GM04503 (cell line): ENCODE measurements around the gene DPYSL4.

Source experiments
- DNase-seq: peaks from one replicate; pipeline ENCODE4 v3.0.0-alpha.2; 2012; ENCODE audit warnings: low read depth

Gene DPYSL4

DNA sequence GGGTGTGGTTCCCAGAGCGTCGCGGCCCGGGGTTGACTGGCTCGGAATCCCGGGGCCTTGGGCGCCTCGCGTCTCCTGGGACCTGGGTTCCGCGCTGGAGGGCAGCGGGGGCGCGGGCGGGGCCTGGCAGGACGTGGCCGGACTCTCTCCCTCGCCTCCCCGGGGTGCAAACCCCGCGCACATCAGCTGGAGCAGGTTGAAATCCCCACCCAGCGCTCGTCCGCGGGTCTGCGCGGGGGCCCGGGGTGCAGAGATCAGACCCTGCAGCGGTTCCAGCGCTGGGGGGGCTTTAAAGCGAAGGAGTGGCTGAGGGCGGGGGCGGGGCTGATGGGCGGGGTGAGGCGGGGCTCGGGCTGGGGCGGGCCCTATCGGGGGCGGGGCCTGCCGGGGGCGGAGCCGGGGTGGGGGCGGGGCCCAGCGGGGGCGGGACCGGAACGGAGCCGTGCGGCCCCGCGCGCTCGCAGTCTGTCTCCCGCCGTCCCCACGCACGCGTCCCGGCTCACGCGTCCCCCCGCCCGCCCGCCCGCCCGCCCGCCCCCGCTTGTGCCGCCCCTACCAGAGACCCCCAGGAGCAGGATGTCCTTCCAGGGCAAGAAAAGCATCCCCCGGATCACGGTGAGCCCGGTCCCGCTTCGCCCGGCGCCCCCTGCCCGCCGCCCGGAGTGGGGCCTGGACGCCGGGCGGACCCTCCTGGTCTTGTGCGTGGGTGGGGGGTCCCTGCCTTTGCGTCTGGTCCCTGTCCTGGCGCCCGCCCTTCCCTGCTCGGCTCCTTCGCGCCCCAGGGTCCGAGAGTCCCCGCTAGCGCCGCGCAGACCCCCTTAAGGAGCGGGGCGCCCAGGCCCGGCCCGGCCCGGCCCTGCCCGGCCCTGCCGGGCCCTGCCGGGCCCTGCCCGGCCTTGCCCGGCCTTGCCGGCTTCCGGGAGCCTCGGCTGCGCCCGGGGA, at the start of gene DPYSL4:
TSS of gene DPYSL4 (plus strand) at position 461 of the 942 bp plus-strand sequence. CDS start at position 577, 116 bp downstream.
- no peak for DNase-seq

DNA sequence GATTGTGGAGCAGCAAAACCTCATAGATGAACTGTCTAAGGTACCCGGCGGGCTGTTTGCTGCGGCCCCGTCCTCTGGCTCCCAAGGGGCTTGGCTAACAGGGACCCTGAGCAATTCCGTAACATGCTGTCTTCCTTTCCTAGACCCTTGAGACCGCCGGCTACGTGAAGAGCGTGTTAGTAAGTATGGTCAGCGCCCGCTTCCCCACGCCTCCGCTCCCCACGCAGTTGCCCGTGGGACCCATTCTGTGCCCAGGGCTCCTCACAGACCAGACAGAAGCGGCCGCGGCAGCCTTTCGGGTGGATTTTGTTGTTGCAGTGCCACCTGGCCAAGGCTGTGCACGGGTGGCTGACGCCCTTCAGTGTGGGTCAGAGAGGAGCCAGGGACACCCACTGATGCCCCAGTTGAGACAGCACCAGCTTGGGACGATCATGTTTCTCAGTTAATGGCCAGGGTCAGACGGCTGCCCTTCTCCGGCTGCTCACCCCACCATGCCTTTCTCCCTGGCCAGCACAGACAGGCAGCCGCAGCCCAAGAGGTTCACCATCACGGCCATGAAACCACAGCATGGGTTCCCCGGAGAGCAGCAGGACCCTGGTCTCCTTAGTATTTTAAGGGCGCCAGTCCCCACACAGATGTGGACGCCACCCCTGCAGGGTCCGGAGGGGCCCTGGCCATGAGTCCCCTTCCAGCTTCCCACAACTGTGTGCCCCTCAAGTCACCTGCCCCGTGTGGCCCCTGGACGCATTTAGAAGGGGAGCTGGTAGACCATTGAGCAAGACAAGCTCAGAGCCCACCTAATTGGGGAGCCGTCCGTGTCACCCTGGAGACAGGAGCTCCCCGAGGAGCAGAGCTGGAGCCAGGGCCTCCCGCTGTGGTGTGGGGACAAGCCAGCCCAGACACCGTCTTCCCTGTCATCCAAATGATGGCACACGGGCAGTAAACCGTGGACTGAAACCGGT, 49.4 kb upstream of the DPYSL4 start:
- DNase-seq, result no peak

DNA sequence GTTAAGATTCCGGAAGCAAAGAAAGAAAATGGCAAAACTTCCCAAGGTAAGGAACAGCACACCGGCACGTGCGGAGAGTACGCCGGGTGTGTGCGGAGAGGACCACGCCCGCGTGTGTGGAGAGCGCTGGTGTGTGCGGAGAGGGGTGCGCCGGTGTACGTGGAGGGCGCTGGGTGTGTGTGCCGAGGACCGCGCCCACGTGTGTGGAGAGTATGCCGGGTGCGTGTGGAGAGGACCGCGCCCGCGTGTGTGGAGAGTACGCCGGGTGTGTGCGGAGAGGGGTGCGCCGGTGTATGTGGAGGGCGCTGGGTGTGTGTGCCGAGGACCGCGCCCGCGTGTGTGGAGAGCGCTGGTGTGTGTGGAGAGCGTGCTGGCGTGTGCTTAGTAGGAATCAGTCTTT, 48.6 kb upstream of the DPYSL4 start:
- no peak for DNase-seq

DNA sequence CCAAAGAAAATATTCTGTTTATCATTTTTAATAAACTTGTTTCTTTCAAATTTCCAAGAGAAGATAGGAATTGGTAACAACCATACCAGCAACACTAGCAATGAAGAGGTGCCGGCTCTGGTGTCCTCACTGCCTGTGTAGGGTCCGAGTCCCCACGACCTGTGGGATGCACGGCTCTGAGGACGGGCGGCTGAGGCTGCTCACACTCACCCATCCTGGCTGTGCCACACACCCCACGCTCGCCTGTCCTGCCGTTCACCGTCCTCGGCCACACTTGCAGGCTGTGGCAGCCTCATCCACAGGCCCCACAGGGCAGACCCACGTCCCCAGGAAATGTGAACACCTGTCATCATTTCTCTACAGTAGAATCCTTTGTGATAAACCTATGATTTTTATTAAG, 48.2 kb upstream of the DPYSL4 start:
- DNase-seq, result no peak

DNA sequence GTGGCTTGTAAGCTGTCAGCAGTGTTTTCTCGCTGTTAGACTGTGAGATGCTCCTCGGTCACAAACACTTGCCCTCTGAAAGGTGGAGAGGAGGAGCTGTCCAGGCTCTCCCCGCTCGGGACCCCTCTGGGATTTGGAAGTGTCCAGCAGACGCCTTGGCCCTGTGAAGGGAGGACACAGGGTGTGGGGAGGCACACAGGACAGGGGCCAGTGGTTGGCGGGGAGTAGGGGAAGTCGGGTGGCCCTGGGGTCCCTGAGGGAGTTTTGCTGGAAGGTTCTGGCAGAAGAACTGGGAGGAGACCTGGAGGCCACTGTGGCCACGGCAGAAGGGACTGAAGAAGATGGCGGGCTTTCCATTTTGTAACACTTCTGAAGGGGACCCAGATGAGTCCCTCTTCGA, 47.2 kb upstream of the DPYSL4 start:
- DNase-seq, result no peak

DNA sequence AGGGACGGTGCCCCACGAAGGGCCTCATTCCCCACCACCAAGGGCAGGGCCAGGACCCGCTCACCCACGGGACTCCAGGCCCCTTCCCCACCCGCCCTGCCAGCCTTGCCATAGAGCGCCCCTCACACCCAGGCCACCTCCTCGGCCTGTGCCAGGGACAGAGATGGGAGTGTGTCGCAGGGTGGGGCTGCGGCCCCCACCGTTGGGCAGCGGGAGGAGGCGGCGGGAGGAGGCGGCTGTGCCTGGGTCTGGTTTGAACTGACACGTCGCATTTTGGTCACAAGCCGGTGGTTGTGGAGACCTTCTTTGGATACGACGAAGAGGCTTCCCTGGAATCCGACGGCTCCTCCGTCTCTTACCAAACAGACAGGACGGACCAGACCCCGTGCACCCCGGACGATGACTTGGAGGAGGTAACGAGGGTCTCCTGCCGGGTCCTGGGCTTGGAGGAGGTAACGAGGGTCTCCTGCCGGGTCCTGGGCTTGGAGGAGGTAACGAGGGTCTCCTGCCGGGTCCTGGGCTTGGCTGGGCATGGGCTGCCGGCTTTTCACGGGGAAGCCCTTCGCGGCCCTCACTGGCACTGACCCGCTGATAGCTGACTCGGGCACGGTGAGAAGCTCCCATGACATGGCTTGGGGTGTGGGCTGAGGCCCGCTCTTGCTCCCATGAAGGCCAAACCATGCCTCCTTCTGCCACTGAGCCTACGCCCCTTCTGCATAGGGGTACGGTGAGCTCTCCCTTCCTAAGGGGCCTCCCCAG, 46.4 kb upstream of the DPYSL4 start:
- DNase-seq, result no peak

DNA sequence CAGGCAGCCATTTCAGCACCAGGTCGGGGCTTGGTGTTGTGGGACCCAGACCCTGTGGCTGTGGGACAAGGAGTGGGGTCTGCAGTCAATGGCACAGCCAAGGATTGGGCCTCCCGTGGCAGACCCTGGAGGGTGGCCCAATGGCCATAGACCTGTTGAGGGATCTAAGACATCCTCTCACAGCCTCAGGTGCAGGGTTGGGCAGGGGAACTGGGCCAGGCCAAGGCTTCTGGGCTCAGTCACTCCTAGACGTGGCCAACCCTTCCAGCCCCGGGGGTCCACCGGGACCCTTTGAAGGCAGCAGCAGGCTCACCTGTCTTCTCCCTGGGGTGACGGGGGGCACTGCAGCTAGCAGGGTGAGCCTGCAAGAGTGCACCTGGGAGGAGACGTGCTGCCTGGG, 45.7 kb upstream of the DPYSL4 start:
- DNase-seq, result no peak

DNA sequence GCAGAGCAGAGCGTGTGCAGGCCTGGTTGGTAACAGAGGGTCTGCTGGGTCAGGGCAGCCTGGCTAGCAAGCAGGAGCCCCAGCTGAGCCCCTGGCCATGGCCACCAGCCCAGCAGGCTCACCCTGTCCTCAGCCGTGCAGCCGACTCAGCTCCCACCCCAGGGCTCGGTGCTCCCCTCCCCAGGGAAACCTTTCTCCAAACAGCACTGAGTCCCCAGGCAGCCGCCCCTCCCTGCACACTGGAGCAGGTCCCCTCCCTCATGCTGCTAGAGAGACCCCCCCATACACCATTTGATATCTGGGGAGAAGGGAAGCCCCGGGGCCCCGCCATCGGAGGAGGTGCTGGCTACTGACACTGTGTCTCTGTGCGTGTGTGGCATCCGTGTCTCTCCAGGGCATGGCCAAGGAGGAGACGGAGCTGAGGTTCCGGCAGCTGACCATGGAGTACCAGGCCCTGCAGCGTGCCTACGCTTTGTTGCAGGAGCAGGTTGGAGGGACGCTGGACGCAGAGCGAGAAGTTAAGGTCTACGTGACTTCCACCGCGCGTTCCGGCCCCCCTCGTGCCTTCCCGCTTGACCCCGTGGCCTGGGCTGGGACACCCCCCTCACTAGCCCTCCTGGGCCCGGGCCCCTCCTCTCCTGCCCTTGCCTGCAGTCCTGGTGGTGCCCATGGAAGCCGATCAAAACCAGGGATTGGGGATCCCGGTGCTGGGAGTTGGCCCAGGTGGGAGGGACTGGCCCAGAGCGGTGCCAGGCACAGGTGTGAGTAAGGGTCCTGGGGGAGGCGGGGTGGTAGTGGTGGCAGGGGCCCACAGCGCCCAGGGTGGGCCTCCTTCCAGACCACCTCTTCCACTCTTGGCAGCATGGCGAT, 45.0 kb upstream of the DPYSL4 start:
- DNase-seq, result no peak

DNA sequence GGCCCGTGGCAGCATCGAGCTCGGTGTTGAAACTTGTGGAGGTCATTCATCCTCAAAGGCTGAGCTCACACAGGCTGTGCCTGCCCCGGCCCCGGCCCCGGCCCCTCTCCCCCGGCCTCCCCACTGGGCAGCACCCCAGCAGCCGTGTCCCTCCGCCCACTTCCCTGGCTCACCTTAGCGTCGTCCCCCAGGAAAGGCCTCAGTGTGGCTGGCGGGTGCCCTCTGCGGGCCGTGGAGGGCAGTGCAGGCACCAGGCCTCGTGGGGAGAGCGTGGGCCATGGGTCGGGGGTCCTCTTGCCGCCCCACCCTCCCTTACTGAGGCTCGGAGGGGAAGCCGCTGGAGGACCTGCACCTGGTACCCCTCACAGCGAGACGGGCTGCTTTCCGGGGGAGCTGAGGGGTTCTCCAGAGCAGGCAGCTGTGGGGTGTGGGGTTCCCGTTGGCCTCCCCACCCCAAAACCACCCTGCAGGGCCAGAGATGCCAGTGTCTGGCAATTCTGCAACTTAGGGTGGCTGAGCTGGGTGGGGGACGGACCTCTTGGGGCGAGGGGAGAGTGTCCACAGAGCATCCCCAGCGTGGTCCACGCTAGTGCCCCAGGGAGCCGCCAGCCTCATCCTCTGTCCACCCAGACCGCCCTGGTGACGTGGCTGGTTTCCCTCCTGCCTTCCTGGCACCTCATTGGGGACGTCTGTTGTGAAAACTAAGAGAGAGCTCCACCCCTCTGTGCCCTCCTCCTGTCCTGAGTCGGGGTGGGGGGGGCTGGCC, 44.2 kb upstream of the DPYSL4 start:
- no peak for DNase-seq

DNA sequence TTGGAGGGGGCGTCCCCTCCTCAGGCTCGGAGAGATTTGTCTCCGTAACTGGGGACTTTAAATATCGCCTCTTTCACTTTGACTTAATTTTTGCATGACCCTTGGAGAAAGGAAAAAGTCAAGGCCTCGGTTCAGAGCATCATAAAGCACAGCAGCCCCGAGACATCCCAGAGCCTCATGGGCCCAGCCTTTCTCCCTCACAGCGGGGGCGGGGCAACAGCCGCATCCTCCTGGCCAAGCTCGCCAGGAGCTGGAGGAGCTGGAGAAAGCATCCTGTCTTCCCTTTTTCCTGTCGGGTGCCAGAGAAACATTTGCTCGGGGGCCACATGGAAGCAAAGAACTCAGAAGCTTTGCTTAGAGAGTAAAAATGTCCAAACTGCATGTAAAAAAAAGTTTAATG, 43.6 kb upstream of the DPYSL4 start:
- DNase-seq, result no peak

DNA sequence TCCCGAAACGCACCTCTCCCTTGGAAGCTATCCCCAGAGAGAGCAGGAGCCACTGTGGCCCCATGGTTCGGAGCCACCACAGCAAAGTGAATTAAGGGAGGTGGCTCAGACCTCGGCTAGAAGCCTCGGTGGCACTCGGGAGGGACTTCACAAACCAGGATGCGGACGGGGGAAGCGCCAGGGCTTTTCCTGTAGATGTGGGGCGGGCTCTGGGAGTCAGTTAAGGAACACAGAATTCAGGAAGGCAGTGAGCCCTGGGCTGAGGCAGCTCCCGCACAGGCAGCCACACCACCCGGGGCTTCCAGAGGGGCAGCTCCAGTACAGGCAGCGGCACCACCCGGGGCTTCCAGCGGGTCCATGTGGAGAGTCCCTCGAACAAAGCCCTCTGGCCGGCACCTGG, 42.7 kb upstream of the DPYSL4 start:
- DNase-seq, result no peak

DNA sequence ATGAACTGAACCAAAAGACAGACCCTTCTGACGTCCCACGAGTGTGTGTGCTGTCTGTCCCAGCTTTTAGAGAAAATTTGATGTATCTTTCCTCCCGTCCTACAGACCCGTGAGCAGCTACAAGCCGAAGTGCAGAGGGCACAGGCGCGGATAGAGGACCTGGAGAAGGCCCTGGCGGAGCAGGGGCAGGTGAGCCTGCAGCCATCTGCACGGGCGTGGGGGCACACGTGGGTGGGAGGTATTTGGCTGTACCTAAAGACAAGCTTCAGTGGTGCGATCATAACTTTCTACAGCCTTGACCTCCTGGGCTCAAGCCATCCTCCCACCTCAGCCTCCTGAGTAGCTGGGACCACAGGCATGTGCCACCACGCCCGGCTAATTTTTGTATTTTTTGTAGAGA, 41.7 kb upstream of the DPYSL4 start:
- DNase-seq, result no peak

DNA sequence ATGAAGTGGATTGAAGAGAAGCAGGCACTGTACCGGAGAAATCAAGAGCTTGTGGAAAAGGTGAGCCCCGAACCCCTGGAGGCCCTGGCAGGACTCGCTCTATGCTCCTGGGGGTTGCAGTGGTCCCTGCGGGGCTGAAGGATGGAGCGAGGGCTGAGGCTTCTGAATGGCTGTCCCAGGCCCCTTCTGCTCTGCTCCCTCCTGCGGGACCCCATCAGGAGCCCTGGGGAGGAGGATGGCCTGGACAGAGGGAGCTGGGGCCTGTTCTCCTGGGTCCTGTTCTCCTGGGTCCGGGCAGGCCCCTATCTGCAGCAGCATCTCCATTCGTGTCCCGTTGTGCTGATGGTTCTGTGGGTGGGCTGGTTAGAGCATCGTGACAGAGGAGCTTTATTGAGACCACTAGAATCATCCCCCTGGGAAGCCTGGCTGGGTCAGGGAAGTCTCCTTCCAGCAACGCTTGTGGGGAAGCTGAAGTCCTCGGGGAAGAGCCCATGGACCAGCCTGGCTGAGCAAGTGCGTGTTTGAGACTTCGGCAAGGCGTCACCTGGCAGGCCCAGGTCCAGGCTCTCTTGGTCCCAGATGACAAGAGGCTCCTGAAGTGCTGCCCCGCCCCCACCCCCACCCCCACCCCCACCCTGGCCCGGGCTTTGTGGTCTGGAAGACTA, 41.1 kb upstream of the DPYSL4 start:
- DNase-seq, result no peak

DNA sequence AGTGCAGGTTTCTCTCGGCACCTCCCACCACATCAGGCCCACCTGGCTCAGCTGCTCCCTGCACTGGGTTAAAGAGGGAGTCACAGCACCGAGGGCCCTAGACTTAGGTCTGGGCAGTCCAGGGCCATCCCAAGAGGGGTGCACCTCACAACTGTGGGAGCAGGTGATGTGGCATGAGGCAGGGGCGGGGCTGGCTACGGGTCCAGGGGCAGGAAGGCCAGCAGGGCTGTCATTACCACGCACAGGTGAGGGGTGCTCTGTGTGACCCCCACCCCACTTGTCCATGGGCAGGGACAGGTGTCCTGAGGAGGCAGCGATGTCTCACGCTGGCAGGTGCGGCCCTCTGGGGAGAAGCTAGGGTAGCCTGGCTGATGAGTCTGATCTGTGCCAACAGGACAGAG, 40.5 kb upstream of the DPYSL4 start:
- DNase-seq, result no peak

DNA sequence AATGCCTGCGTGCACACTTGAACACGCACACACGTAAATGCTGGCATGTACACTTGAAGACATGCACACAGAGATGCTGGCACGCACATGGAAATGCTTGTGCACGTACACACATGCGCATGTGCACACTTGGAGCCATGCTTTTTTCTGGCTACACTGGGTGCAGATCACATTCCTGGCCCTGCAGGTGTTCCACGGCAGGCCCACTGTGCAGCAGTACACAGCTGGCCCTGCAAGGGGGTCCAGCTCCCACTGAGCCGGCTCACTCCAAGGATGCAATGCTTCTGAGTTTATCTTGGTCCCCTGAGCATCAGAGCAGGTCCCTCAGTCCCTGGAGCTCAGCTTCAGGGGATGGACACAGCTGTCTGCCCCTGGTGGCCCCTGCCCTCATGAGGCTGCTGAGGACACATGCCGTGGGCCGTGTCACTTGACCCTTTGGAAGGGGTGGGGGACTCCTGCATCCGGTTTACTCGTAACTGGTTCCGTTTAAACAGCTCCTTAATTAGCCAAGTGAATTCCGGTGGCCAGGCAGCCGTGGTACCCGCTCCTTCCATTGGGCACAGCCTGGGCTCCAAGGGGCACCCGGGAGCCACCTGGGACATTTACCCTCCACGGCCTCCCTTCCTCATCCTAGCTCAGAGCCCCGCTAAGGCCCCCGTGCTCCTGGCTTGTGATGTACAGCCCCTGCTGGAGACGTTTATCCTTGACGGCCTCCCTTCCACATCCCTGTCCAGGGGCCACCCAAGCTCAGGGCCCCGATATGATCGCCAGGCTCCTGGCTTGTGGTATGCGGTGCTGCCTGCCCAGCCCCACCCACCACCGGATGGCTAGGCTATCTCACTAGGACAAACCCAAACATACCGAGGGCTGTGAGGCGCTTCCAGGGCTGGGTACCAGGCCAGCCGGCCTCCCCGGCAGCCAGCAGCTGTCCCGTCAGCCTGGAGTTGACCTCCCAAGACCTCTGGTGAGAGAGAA, 39.5 kb upstream of the DPYSL4 start:
- DNase-seq, result no peak

DNA sequence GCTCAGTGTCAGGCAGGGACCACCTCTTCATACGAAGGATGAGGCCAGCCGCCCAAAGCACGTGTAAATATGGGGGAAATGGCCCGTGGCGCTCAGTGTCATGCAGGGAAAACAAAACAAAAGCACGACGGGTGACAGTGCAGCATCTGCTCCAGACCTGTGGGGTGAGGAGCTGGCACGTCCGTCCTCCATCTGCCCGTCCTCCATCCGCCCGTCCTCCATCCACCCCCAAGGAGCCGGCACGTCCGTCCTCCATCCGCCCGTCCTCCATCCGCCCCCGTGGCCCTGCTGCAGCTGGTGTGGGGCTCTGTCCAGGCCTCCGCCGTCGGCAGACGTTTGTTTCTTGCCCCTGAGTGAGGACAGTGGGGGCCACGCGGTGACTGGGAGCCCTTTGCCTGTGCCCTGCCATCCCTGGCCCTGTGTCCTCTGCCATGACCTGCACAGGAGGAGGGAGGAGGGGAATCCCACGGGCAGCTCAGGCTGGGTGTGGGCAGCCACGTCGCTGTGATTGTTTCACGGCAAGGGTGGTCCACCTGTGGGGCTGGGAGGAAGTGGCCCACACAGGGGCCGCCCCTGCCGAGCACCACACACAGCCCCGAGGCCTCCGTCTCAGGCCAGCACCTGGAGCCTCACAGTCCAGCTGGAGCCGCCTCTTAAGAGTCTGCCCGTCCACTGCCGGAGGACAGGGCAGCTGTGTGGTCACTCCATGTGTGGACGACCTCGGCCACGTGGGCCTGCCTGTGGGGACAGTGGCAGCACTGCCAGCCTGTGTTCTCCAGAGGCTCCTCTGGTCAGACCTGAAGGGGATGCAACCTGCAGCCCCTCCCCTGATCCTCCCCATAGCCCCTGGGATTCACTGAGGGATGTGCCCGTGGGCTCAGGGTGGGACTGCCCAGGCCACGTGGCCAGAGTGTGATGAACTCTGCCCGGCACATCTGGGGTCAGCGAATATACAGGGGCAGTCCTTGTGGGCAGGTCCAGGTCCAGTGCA, 38.2 kb upstream of the DPYSL4 start:
- no peak for DNase-seq

DNA sequence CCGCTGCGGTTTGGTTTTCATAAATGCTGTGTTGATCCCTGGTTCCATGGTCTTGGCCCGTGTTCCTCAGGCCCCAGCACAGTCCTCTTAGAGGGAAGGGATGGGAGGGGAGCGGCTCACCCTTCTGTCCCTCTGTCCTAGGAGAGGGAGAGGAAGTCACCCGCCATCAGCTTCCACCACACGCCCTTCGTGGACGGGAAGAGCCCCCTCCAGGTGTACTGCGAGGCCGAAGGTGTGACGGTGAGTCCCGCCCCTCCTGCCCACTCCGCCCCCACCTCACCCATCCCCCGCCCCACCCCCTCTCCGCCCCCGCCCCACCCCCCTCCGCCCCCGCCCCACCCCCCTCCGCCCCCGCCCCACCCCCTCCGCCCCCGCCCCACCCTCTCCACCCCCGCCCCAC, 37.5 kb upstream of the DPYSL4 start:
- DNase-seq, result no peak
